Hematopoietic multipotent progenitor cell (in vitro differentiated cells): ENCODE results near the gene LDB3. TPM values are rescaled to one million over a fixed set of nuclear protein-coding genes. Genes with fewer than 3 reads are reported as not detected.
A peak's percentile ranks its signal among the peaks of the same experiment; 100 is the strongest.
"Not testable (repeated sequence)": the region's sequence is repeated elsewhere in the genome, so short reads cannot be mapped to it uniquely, and the experiment has no call there.

Source experiments
- DNase-seq, 3 donors: peaks; one replicate each; pipeline ENCODE4 v3.0.0-alpha.2; 2011 to 2015; ENCODE audit warnings: low read depth in 2 of 3, low spot score in 2 of 3
- total RNA-seq: library from RNA; depleted of rRNA; stranded (reverse); fragments of >200 nt; gene quantifications from one replicate; pipeline ENCODE4 v1.2.3, GENCODE V29; 2012

The LDB3 gene
- total RNA-seq, 1 donor, result not detected

DNA sequence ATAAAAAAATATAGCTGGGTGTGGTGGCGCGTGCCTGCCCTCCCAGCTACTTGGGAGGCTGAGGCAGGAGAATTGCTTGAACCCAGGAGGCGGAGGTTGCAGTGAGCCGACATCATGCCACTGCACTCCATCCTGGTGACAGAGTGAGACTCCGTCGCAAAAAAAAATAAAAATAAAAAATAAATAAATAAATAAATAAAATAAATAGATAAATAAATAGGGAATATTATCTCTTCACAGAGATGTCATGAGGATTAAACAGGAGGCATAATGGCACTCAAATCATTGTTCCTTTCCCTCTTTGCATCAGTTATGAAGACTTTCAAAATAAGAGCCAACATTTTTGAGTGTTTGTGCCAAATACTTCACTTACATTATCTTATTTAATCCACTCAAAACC is 56.1 kb downstream of the LDB3 start:
- no peak for DNase-seq

GRCh38 chr10:86725980-86726676 is 57.8 kb downstream of the LDB3 start:
- no peak for DNase-seq

GRCh38 chr10:86726677-86726999 is 58.3 kb downstream of the LDB3 start:
- no peak for DNase-seq

- DNase-seq, result no peak
These were observed 59.2 kb downstream of the LDB3 start for GRCh38 chr10:86727470-86727869.

GRCh38 chr10:86728056-86728455 is 59.7 kb downstream of the LDB3 start:
- no peak for DNase-seq

DNA sequence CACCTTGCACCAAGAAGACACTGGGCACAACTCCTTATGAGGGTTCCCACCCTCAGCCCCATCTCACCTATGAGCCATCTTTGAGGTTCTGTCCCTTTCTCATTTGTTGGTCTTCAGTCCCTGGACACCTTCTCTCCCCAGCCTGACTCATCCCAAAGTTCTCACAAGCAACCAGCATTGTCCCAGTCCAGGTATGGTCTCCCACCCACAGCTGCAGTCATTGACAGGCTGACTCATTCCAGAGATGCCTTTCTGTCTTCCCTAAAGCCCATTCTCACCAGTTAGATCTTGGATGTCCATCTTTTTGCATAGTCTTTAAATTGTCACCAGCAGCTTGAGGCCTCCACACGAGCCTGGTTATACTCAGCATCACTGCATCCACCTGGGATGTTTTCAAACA is 61.4 kb downstream of the LDB3 start:
- DNase-seq, result no peak

DNA sequence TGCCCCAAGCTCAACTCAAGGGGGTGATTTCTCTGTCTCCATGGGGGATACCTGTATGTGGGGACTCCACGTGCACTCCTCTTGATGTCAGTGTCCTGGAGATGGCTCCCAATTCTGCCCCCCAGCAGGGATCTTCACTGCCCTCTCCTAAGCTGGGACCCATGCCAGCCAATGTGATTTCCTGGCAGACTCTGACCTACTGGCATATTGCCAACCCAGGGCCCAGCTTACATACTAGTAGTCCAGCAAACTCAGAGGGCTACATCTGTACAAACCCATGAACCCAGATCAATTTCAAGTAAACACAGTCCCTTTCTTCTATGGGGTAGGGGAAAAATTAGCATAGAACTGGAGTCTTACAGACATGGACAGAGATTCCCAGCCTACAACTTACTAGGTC is 61.9 kb downstream of the LDB3 start:
- DNase-seq, result no peak

- DNase-seq, result no peak
These were observed 64.5 kb downstream of the LDB3 start for GRCh38 chr10:86732771-86733170.

- DNase-seq, result no peak
These were observed 65.0 kb downstream of the LDB3 start for GRCh38 chr10:86733260-86733671.

DNA sequence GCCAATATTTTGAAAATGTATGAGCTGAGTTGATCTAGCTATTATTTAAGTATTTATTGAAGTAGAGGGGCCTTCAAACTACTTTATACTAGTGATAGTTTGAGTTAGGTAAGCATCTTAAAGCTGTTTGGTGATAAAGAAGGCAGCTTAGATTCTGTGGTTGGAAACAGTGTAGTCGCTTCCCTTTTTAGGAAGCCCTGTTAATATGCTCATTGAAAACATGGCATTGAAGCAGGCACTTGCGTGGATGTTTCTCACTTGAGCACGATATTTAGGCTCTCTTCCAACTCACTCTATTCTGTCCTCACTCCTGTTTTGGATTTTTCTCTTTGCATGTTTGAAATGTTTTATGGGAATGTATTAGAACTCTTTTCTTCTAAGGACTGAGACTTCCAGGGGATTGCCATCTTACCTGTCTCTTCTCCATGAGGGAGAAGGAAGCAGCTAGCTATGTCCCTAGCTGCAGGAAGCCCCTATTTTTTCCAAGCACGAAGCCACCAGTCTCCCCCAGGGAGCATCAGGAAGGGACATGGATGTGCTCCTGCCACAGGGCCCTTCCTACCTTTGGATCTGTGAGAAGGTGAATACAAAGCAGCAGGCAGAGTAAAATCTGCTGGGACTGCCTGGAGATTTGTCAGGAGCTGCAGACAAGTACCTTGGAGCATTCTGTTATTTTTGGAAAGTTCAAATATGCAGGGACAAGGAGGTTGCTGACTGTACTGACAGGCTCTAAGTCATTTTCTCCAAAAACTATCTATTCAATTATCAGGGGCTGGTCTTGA is 66.1 kb downstream of the LDB3 start:
- DNase-seq, result peak in 1 of 3 donors; percentile 56

- DNase-seq, result not testable (repeated sequence)
These were observed 67.0 kb downstream of the LDB3 start for GRCh38 chr10:86735278-86735677.

DNA sequence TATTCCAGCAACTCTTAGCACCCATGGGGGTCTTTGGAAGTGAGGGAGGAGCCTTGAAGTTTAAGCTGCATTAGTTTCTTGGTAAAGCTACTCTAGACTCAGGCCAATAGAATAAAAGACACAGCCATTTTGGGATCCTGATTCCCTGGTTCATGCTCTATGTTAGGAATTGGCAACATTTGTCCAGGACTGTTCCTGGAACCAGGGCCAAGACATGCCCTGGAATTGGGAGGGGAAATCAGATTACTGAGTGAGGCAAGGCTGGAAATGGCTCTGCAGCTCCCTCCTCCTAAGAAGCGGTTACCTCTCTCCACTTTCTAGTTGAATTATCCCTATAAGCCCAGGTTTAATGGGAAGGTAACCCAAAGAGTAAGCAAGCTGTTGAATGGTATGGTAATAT is 73.9 kb downstream of the LDB3 start:
- DNase-seq, result no peak

GRCh38 chr10:86744067-86744725 is 75.9 kb downstream of the LDB3 start:
- no peak for DNase-seq

DNA sequence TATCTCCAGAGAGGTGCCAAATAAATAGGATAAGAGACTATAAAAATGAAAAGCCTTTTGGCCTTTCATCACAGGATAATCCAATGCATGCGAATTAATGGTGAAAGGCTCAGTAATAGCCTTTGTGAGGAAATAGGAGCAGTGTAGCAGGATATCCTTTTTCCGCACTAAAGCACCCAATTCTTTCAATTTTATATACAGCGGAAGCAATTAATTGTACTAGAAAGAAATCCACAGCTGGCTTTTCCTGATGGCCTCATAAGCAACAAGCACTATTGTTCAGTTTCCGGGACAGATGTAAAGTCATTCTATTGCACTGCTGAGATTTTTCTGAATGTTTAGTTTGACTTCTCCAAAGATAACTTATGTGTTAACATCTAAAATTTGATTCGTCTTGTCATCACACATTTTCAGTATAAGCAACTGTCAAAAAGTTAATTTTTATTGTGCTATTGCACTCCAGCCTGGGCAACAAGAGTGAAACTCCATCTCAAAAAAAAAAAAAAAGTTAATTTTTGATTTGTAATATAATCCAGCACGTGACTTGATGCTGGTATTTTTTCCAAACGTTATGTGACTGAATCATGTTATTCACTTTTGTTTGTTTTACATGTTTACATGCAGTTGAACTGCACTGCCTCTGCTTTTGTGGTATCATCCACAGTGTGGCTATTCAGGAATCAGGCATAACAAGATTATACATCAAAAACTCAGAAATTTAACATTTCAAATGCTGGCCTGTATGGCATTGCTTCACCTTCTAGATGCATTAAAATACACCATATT is 79.7 kb downstream of the LDB3 start:
- DNase-seq, result peak in 1 of 3 donors; percentile 33

DNA sequence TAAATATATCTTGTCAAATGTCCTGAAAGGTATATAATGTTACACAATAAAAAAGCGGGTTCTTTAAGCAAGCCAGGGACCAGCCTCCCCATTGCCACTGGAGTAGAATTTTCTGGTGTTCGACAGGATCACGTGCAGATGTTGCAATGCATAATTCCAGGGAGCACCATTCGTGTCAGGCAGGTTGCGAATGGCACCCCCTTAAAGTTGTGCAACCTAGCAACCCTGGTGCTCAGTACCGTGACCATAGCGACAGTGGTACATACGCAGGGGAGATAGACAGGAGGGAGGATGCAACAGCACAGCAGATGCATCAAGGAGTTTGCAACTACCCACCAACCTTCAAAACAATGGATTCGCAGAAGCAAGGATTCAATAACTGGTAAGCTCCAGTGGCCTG is 81.5 kb downstream of the LDB3 start:
- no peak for DNase-seq

GRCh38 chr10:86751477-86751876 is 83.2 kb downstream of the LDB3 start:
- no peak for DNase-seq

DNA sequence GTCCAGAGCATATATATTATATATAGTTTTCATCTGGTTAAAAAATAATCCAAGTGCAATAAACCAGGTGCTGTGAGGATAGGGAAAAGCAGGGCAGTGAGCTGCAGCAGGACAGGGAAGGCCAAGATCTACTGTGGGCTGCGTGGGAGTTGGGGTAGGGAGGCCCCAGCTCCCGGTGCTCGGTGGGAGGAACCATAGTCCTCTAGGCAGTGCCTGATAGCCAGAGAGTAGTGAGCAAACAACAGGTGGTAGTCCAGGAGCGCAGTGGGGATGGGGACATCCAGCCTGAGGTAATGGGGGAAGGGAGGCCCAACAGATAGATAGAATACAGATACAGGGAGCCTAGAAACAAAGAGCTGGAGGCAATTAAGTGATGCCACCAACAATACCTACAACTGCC is 84.0 kb downstream of the LDB3 start:
- no peak for DNase-seq

- DNase-seq, result peak in 1 of 3 donors; percentile 67
These were observed 84.7 kb downstream of the LDB3 start for GRCh38 chr10:86753051-86753450.

- DNase-seq, result no peak
These were observed 85.5 kb downstream of the LDB3 start for GRCh38 chr10:86753638-86754434.

DNA sequence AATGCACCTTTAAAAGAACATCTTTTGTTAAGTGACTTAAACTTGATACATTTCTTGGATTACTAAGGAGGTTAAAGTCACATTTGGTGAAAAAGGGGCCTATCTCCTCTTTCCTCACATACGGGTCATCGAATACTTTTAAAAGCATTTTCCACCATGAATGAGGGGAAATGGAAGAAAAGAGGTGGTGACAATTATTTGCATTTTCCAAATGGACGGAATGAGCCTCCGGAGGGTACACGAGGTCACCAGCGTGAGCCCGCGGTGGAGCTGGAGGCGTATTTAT is 87.1 kb downstream of the LDB3 start:
- DNase-seq, result no peak
